Activated CD8-positive, alpha-beta memory T cell treated with anti-CD3 and anti-CD28 coated beads, Interleukin-2, amount 50 U/mL, for 24 hours (primary cell): Measurements from ENCODE around the gene AHRR.

Experiments used
- DNase-seq: peaks from one replicate; pipeline ENCODE4 v3.0.0-alpha.2; 2020; ENCODE audit errors: extremely low read depth

Gene AHRR

GRCh38 chr5:429453-430188 lies 108.1 kb downstream of the AHRR start:
- DNase-seq, result no peak

- DNase-seq, result no peak
Measured at GRCh38 chr5:430214-430925, 108.9 kb downstream of the AHRR start.

- DNase-seq, result no peak
Measured at GRCh38 chr5:431001-431710, 109.6 kb downstream of the AHRR start.

- no peak for DNase-seq
Measured at GRCh38 chr5:431711-432050, 110.2 kb downstream of the AHRR start.

GRCh38 chr5:432201-432927 lies 110.8 kb downstream of the AHRR start:
- no peak for DNase-seq

GRCh38 chr5:432928-433791 lies 111.6 kb downstream of the AHRR start:
- DNase-seq, result no peak

GRCh38 chr5:433836-434235 lies 112.3 kb downstream of the AHRR start:
- DNase-seq, result no peak

GRCh38 chr5:434443-435146 lies 113.1 kb downstream of the AHRR start:
- DNase-seq, result no peak

GRCh38 chr5:435156-435790 lies 113.8 kb downstream of the AHRR start:
- DNase-seq, result no peak

GRCh38 chr5:435961-436640 lies 114.6 kb downstream of the AHRR start:
- no peak for DNase-seq

- no peak for DNase-seq
Measured at GRCh38 chr5:436641-436975, 115.1 kb downstream of the AHRR start.

GRCh38 chr5:437281-437771 lies 115.8 kb downstream of the AHRR start:
- no peak for DNase-seq

- no peak for DNase-seq
Measured at GRCh38 chr5:438481-438981, 117.0 kb downstream of the AHRR start.

- no peak for DNase-seq
Measured at GRCh38 chr5:439181-439580, 117.7 kb downstream of the AHRR start.

- no peak for DNase-seq
Measured at GRCh38 chr5:439636-440035, 118.1 kb downstream of the AHRR start.

- no peak for DNase-seq
Measured at GRCh38 chr5:440401-441201, 119.1 kb downstream of the AHRR start.

- DNase-seq, result no peak
Measured at GRCh38 chr5:441996-442334, 120.5 kb downstream of the AHRR start.
